Measurements from ENCODE around the gene ATP2C1. TPM values are rescaled to one million over a fixed set of nuclear protein-coding genes. Genes with fewer than 3 reads are reported as not detected.
A peak's percentile ranks its signal among the peaks of the same experiment; 100 is the strongest.

Gene ATP2C1
- total RNA-seq, 1 experiment from 2014 or later, result 34.0 TPM

GRCh38 chr3:131026321-131027151, 132.7 kb downstream of the ATP2C1 start, which contains the start of the genes ASTE1 and NEK11:
Gene ASTE1, minus strand, starts transcription at chr3:131026825. Its CDS starts 1,519 bp downstream, at chr3:131025306.
Gene NEK11, plus strand, starts transcription at chr3:131026877. Its CDS starts 2,832 bp downstream, at chr3:131029709.
- Histone ChIP-seq H4K20me1 (ENCODE audit: low read length) (no peaks in the 10 kb centered on the region), H3K27ac (ENCODE audit: low read length) (peak within 1 kb of the TSS; percentile 67), H3K9me3 (ENCODE audit: low read length) (no peaks in the 10 kb centered on the region), H3K27me3 (ENCODE audit: low read length) (no peaks in the 10 kb centered on the region), H3K9me2 (replicated peaks; ENCODE audit: low read length) (no peaks in the 10 kb centered on the region), H2AFZ (ENCODE audit: low read length) (peak within 1 kb of the TSS; percentile 92), H3K9ac (ENCODE audit: low read length) (peak within 1 kb of the TSS; percentile 86), H3K4me3 (ENCODE audit: low read length) (peak within 1 kb of the TSS; percentile 87), H3K79me2 (ENCODE audit: low read length) (peaks cover 22% of the 10 kb centered on the region), H3K4me2 (ENCODE audit: low read length) (peak within 1 kb of the TSS; percentile 84), H3K36me3 (ENCODE audit: low read depth, low read length) (no peaks in the 10 kb centered on the region), H3K4me1 (ENCODE audit: insufficient read depth, low read length) (peaks cover 18% of the 10 kb centered on the region), H3F3A (ENCODE audit: low read length, unreplicated experiment) (no peaks in the 10 kb centered on the region)
- ATAC-seq (peak; percentile 97), DNase-seq (peak; percentile 81)
- POLR2A ChIA-PET (ENCODE audit: unreplicated experiment), result interaction anchor here (0.5 kb wide), 1 partner anchor 212 kb away, joined by 3 read pairs; no protein-coding TSS in a partner anchor
- BruUV-seq (replicated peaks), result TSS peak; percentile 74
- CTCF ChIA-PET, result no interaction called here
- intact Hi-C loops (cut with micrococcal nuclease), result loop anchor here (2.0 to 5.0 kb wide), 2 partner anchors 64 to 132 kb away; partner anchors contain the start of gene ATP2C1
- TF ChIP-seq EZH2 (IDR thresholded peaks at IDR 0.05; ENCODE audit: low read length, unreplicated experiment) (no peak), CTCF (conservative IDR thresholded peaks at IDR 0.05; ENCODE audit: low read depth, low read length) (no peak), EZH2phosphoT487 (IDR thresholded peaks at IDR 0.05; ENCODE audit: borderline replicate concordance, low read length) (no peak)

GRCh38 chr3:131028844-131029243, 135.0 kb downstream of the ATP2C1 start:
- POLR2A ChIA-PET (ENCODE audit: unreplicated experiment), result interaction anchor here (0.6 kb wide), 1 partner anchor 332 kb away, joined by 3 read pairs; no protein-coding TSS in a partner anchor
- Histone ChIP-seq H3K27ac (ENCODE audit: low read length) (no peak overlapping the region), H3K36me3 (ENCODE audit: low read depth, low read length) (no peaks in the 10 kb centered on the region), H3K9me2 (replicated peaks; ENCODE audit: low read length) (no peaks in the 10 kb centered on the region), H3K9me3 (ENCODE audit: low read length) (no peaks in the 10 kb centered on the region), H3K27me3 (ENCODE audit: low read length) (no peaks in the 10 kb centered on the region), H3K4me1 (ENCODE audit: insufficient read depth, low read length) (peaks cover 18% of the 10 kb centered on the region), H4K20me1 (ENCODE audit: low read length) (no peaks in the 10 kb centered on the region), H3K79me2 (ENCODE audit: low read length) (peaks cover 14% of the 10 kb centered on the region), H3F3A (ENCODE audit: low read length, unreplicated experiment) (no peaks in the 10 kb centered on the region), H3K9ac (ENCODE audit: low read length) (no peak overlapping the region), H2AFZ (ENCODE audit: low read length) (no peak overlapping the region), H3K4me3 (ENCODE audit: low read length) (no peak overlapping the region), H3K4me2 (ENCODE audit: low read length) (no peak overlapping the region)
- no TSS peak for BruUV-seq (replicated peaks)
- ATAC-seq (no peak), DNase-seq (no peak)
- intact Hi-C loops (cut with micrococcal nuclease), result loop anchor here (5.0 kb wide), 1 partner anchor 67 kb away; no protein-coding TSS in a partner anchor
- TF ChIP-seq EZH2phosphoT487 (IDR thresholded peaks at IDR 0.05; ENCODE audit: borderline replicate concordance, low read length), result no peak
- no peak for TF ChIP-seq CTCF (conservative IDR thresholded peaks at IDR 0.05; ENCODE audit: low read depth, low read length)
- no peak for TF ChIP-seq EZH2 (IDR thresholded peaks at IDR 0.05; ENCODE audit: low read length, unreplicated experiment)
- CTCF ChIA-PET, result no interaction called here

Data from PC-3 (cell line).